Measurements from ENCODE around the gene SLC7A11.
A peak's percentile ranks its signal among the peaks of the same experiment; 100 is the strongest.

Gene SLC7A11

GRCh38 chr4:138242076-138242833 lies at the start of gene SLC7A11:
TSS of gene SLC7A11 (minus strand) at chr4:138242349. CDS start at chr4:138242069, 280 bp downstream.
- DNase-seq = peak; percentile 67

GRCh38 chr4:138291431-138291830 lies 49.3 kb upstream of the SLC7A11 start:
- DNase-seq = no peak

DNA sequence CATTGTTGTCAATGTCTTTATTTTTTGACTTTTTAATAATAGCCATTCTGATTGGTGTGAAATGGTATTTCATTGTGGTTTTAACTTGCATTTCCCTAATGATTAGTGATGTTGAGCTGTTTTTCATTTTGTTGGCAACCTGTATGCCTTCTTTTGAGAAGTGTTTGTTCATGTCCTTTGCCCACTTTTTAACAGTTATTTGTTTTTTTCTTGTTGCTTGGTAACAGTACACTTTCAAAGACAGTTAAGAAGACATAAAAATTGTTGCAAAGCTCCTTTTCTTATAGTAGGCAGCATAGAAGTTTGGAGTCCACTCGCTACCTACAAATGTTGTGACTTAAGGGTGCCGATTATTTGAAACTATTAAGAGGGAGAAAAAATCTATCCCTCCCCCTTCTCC lies 48.7 kb upstream of the SLC7A11 start:
- DNase-seq = no peak

DNA sequence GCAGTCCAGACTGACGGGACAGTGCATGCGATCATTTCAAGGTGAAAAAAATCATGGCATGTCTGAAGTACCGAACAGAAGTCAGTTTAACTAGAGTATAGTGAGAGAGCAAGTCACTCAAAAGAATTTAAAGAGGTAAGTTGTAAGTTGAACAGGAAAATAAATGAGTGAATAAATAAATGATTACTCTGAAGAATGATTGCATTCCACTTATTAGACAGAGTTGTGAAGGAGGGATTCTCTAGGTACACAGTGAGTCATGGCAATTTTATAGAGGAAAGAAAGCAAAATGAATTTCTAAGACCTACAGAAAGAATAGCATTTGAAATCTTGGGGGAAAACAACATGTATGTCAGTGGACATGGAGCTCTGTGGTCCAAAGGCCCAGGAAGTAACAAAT lies 37.1 kb upstream of the SLC7A11 start:
- no peak for DNase-seq

GRCh38 chr4:138277133-138277532 lies 35.0 kb upstream of the SLC7A11 start:
- no peak for DNase-seq

GRCh38 chr4:138275963-138276621 lies 33.9 kb upstream of the SLC7A11 start:
- no peak for DNase-seq

DNA sequence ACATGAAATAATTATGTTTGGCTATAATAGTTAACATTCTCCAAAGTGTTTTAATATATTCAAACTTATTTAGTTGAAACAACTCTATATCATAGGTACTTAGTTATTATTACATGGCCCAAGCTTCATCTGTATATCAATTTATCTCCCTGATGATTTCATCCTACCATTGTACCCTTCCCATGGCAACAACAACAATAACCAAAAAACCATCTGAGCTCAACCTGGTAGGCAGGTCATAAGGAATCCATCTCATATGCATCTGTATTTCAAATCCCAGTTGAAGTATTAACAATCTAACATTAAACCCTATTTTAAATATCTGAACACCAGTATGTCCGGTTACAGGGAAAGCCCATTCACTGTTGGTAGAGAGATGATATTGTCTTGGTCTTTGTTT lies 33.1 kb upstream of the SLC7A11 start:
- no peak for DNase-seq

DNA sequence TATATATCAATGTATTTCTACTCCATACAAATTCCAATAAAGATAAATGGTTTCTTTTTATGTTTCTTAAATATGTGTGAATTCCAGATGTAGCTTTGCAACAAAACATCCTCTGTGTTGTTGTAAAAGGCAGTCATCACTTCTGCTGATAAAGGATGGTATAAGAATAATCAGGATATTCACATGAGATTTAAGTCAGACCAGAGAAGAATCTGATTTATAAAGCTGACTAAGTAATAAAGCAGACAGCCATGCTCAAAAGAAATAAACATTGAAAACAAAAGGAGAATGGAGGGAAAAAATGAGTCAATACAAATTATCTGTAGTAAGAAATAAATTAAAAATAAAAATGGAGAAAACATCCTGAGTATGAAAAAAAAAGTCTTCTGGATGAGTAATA lies 27.0 kb upstream of the SLC7A11 start:
- no peak for DNase-seq

GRCh38 chr4:138267835-138268234 lies 25.7 kb upstream of the SLC7A11 start:
- no peak for DNase-seq

DNA sequence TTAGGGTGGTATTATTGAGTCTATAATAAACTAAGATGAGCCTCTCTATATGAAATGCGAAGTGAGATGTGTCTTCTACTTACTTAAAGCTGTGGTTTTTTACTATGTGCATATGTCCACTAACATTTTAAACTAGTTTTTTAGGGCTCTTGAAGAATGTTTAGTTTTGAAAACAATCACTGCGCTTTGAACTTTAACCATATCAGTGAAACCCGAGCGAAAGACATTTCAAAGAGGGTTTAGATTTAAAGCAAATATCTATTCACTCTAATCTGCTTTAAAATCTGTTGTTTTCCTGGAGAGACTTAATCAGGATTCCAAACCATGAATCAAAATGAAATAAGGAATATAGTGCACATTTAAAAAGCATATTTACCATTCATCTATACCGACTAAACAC lies 24.8 kb upstream of the SLC7A11 start:
- DNase-seq = no peak

DNA sequence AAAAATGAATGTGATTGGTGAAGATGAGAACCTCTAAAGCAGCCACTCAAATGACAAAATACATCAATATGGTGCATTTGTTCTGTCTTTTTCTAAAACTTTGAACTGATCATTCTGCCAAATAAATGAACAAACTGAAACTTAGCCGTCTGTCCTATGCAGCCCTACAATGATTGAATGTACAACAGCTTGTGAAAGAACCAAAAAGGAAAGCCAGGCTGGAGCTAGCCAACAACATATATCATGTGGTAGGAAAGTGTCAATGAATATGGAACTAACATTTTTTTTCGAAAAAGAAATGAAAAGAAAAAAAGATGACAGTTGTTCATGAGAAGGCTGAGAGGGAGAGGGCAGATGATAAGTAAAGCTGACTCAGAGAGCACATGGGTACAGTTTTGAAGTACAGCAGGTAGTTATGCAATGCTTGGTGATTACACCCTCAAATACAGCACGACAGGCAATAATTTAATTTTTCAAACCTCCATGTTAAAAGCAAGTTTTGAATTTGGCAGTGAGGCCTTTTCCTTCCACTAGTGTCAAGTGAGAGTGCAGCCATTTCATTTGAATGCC lies 21.2 kb upstream of the SLC7A11 start:
- no peak for DNase-seq

- no peak for DNase-seq
These were observed 20.3 kb upstream of the SLC7A11 start for GRCh38 chr4:138262469-138262868.

GRCh38 chr4:138262030-138262429 lies 19.9 kb upstream of the SLC7A11 start:
- DNase-seq = no peak

DNA sequence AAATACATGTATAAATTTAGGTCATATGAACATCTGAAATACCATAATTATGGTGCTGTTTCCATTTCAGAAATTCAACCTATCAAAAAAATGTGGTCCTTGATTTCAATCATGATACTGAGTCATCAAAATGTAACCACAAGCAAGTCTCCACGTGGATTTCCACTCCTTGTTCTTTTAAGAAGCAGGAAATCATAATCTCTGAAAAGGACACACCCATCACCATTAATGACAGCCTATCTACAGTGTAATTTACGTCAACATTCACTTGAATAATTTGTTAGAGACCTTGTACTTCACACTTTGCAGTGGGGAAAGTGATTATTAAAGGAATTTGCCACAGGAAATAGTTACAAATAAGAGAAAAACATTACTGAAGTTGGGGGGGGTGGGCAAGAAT lies 17.7 kb upstream of the SLC7A11 start:
- DNase-seq = no peak

DNA sequence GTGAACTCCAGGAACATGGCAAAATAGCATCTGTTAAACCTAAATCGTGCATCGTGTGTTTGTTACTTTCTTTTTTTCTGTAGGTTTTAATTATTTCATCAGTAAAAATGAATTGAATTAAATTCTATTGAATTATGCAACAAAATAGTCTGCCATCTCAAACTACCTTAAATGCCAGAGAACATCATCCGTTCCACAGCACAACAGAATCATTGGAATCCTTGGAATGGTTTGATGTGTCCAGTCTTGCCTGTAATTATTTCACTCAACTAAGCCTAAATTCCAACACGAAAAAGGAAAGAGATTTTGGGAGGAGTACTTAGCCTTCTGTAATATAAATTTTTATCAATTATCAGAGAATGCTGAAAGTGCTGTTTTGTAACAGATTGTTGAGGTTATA lies 17.1 kb upstream of the SLC7A11 start:
- DNase-seq = no peak

DNA sequence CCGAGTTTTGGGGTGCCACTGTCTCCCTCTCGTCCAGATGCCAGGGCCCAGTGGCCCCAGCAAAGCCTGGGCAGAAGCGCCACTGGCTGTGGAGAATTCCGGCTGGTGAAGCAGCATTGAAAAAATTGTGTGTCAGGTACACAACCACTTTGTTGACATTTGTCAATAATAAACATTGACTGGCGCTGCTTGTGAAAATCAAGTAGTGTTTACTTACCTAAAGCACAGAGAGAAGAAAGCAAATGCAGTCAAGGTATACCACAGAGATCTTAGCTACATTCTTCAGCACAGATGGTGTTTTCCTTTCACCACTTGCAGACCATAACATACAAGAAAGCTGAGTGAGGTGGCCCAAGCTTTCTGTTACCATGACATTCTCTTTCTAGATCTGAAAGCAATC lies 14.5 kb upstream of the SLC7A11 start:
- DNase-seq = no peak

DNA sequence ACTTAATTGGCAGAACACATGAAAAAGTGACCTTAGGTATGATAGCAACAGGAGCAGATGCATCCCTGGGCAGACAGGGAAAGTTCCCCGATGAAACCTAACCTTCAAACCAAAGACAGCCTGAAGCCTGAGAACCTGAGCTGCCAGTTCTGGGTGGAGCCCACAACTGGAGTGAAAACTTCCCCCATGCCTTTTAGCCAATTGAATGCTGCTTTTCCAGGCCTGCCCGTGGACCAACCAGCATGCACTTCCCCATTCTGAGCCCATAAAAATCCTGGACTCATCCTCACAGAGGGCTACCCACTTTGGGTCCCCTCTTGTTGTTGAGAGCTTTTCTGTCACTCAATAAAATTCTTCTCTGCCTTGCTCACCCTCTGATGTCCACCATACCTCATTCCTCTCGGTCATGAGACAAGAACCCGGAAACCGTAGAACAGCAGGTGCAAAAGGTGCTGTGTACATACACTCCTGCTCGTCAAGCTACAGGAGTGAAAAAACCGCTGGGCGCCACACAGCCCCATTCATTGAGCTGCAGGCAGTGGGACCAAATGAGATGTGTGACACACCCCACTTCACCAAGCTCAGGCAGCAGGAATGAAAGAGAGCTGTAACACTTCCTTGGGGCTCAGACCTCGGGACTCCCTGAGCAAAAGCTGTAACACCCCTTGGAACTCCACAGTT lies 13.9 kb upstream of the SLC7A11 start:
- no peak for DNase-seq

GRCh38 chr4:138252551-138252950 lies 10.4 kb upstream of the SLC7A11 start:
- no peak for DNase-seq

- no peak for DNase-seq
These were observed 9.8 kb upstream of the SLC7A11 start for GRCh38 chr4:138251938-138252337.

- no peak for DNase-seq
These were observed 7.0 kb upstream of the SLC7A11 start for GRCh38 chr4:138249132-138249531.

DNA sequence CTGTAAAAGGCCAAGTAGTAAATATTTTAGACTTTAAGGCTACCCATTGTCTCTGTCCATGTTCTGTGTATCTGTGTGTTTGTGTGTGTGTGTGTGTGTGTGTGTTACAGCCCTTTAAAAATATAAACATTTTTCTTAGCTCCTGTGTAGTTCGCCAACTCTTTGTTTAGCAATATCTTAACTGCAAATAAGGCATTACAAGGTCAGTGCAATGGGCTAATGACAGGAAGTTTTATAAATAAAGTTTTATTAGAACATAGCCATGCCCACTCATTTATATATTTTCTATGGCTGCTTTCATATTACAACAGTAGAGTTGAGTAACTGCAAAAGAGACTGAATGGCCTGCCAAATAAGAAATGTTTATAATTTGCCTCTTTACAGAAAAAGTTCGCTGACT lies 5.9 kb upstream of the SLC7A11 start:
- DNase-seq = no peak

GRCh38 chr4:138247643-138248042 lies 5.5 kb upstream of the SLC7A11 start:
- DNase-seq = no peak

GRCh38 chr4:138243369-138243768 lies 1.2 kb upstream of the SLC7A11 start:
- no peak for DNase-seq

DNA sequence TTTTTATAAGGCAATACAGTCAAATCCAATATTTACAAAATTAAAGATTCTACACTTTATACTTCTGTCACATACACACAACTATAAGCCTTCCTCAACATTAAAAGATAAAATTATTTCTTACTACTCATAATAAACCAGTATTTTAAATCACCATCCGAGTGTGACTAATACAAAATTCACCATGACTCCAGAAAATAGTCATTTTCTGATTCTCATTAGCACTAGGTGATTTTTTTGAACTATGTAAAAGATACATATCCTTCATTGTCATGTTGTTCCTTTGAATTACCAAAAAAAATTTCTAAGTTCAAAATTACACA lies 646 bp upstream of the SLC7A11 start:
- no peak for DNase-seq

Measured in activated effector memory CD4-positive, alpha-beta T cell treated with anti-CD3 and anti-CD28 coated beads, Interleukin-2, amount 50 U/mL, for 16 hours (primary cell).